GM15510 (cell line): ENCODE measurements around the gene FBLN2.

Source experiments
- POLR2A ChIP-seq: IDR thresholded peaks from 3 replicates; pipeline ENCODE4 v1.6.1; 2011; ENCODE audit warnings: borderline replicate concordance; ENCODE audit not compliant: insufficient read length; ENCODE audit errors: extremely low read depth

FBLN2 gene

DNA sequence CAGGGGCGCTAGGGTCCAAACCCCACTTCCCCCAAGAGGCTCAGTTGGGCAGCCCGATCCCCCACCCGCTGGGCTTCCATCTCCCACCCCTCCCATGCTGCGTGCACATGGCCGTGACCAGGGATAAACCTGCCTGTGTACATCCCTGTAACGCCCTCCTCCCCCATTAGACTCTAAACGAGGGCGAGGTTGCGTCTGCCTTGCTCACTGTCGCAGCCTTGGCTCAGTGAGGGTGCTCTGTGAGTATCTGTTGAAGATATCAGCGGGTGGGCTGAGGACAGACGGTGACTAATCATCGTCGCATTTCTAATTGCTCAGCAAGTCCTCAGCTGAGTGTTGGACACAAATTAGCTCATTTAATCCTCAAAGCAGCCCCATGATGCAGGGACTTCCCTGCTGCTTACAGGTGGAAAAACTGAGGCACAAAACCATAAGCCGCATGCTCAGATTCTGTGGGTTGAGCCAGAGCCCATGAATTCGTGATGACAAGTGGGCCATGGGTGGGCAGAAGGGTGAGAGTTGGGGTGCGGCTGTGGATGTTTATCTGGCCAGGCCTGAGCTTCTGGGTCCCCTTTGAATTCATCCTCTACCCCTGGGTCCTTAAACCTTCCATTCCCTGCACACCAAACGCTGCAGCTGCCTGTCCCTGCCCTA, 26.0 kb downstream of the FBLN2 start:
- TF ChIP-seq POLR2A = no peak

DNA sequence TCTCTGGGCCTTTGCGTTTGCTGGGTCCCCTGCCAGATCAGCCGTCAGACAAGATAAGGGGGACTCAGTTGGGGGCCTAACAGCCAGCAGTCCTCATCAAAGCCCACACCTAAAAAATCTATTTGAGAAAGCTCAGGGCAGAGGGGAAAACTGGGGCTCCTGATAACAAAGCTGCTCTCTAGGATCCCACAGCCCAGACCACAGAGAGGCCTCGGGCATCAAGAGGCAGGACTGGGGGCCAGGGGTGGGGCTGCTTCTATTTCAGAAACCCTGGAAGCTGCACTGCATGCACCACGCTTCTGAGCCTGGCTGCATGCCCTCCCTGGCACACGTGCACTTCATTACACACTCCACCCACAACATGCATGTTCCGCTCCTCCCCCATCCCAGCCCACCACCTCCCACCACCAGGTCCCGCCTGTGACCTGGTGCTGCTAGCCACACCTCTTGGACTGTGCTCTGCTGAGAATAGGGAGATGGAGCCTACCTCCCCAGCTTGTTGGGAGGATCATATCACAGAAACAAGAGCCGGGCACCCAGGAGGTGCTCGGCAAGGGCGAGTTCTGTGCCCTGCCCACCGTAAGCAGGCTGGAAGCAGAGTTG, 26.6 kb downstream of the FBLN2 start:
- TF ChIP-seq POLR2A = no peak

- TF ChIP-seq POLR2A = no peak
Measured at GRCh38 chr3:13577181-13578121, 28.5 kb downstream of the FBLN2 start.

GRCh38 chr3:13578251-13578650, 29.3 kb downstream of the FBLN2 start:
- no peak for TF ChIP-seq POLR2A

DNA sequence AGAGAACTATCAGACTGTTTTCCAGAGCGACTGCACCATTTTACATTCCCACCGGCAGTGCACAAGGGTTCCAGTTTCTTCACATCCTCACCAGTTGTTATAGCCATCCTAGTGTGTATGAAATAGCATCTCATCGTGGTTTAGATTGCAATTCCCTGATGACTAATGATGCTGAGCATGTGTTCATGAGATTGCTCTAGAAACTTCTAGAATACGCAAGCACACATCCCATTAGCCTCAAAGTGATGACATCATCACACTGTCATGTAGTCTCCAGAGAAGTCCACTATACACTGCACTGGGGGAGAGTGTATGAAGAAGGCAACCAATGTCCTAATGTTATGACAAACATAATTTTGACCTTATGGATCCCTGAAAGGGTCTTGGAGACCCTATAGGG, 30.1 kb downstream of the FBLN2 start:
- no peak for TF ChIP-seq POLR2A

DNA sequence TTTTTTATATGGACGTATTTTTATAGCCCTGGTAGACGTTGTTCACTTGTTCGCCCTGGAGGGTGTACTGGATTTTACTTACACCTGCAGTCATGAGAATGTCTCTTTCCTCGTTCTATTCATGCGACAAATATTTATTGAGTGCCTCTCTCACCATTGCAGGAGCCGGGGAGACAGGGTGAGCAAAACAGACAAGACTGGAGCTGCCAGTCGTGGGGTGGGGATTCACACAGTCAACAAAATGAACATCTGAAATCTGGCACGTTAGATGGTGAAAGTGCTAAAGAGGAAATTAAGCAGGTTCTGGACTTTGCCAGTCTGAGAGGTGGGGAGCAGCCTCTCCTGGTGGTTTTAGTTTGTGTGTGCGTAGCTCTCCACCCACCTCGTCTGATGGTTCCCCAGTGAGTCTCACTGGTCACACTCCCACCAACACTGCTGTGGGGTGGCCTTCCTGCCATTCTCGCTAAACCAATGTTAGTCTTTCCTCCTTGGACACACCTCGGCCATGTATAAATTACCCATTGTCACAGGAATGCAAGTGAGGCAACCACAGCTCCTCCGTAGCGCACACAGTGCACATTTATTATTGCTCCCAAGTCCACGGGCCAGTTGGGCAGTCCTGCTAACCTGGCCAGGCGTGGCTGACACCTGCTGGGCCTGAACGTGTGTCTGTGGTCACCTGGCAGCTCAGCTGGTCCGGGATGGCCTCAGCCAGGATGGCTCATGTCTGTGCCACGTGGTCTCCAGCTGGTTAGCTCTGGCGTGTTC, 31.5 kb downstream of the FBLN2 start:
- no peak for TF ChIP-seq POLR2A

- TF ChIP-seq POLR2A = no peak
Measured at GRCh38 chr3:13581485-13582365, 32.8 kb downstream of the FBLN2 start.

DNA sequence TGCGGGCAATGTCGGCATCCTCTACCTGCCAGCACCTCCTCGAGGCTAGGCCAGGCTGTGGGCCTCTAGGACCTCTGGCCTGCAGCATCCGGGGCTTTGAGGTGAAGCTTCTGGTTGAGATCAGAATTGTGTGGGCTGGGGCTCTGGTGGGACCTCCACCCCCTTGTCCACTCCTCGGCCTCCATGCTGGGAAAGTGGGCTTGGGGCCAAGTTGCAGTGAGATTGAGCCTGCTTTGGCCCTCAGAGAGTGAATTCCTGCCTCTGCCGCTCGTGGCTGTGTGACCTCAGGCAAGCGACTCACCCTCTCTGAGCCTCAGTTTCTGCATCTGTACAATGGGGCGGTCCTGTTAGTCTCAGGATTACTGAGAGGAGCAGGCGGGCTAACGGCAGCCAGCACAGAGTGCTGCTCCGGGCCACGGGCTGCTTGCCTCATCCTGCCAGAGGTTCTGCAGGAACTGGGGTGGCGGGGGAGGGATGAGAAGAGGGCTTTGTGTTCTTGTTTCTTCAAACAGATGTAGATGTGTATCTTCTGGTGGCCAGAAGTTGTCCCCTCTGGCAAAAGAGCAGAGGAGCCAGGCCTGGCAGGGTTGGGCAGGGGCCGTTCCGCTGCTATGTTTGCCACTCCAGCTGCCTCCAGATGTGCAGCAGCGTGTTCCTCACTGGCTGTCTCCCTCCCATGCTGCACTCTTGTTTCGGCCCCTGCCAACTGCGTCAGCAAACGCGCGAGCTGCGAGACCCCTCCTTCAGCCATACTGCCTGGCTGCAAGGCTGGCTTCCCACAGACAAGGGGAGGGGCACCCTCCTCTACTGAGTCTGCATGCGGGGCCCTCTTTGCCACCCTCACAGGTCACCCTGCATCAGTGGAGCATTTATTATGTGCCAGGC, 33.7 kb downstream of the FBLN2 start:
- no peak for TF ChIP-seq POLR2A

DNA sequence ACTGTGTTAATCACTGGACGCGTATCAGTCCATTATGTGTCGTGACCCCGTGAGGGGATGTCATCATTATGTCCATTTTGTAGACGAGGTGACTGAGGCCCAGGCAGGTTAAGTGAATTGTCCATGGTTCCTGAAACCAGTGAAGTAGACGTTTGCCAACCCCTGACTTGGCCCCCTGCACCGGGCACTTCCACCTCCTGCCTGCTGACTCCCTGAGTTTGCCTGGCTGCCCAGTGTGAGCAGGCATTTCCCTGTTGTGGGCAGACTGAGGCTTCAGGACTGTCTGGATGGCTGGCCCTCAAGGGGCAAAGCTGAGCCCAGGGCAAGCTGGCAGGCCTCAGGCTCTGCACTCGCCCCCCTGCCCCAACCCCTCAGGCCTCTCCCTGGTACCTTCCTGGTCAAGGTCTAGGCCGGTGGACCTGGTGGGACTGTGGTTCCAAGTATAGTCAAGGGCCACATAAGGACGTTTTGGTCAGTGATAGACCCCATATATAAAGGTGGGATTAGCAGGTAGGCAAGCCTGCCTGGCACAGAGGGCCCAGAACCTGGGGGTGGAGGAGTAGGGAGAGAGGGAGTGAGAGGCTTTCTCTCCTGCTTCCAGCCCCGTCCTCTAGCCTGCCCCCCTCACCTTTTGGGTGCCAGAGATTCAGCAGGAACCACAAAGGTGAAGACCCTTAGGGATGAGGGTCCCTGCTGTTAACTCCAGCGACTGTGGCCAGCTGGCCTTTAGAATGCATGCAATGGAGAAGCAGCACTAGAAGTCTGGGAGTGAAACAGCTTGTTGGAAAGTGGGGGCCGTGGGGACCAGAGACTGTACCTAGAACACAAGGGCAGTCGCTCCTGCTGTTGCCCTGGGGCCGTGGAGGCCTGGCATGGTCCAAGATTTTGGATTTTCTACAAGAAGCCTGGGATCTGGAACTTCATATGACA, 34.6 kb downstream of the FBLN2 start:
- TF ChIP-seq POLR2A = no peak

GRCh38 chr3:13584427-13584891, 35.5 kb downstream of the FBLN2 start:
- no peak for TF ChIP-seq POLR2A

GRCh38 chr3:13584901-13585300, 36.0 kb downstream of the FBLN2 start:
- no peak for TF ChIP-seq POLR2A

DNA sequence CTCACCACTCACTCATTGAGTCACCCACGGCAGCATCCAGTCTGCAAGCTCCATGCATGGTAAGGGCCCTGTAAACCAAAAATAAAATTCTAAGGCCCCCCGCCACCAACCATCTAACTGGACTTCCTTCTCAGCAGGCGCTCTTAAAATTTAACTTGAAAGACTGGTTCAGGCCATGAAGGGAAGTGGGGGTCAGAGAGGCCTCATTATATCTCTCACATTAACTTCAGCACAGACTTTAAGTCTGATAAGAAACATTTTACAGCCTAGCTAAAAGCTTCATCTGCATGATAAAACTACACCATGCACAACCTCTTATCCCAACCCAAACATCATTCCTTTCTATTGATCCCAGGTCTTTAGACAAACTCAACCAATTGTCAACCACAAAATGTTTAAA, 38.5 kb downstream of the FBLN2 start:
- no peak for TF ChIP-seq POLR2A

DNA sequence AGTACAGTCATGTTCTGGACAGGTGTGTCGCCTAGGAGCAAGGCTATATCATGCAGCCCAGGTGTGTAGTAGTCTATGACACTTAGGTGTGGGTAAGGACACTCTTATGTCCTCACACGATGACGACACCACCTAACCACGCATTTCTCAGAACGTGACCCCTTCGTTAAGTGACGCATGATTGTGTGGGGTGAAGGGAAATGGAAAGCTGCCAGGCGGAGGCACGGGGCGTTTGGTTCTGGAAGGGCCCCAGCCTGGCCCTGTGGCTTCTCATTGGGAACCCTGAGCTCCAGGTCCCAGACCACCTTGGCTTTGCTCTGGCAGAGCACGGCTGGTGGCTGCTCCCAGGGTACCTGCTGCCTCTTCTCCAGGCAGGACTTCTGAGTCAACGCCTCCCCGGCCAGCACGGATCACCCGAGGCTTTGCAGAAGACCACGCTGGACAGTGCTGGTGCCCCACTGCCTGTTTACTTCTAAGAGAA, 39.3 kb downstream of the FBLN2 start:
- no peak for TF ChIP-seq POLR2A
